Kidney (tissue), 14 donors: ENCODE results near the gene GRIK3. TPM values are rescaled to one million over a fixed set of nuclear protein-coding genes. Genes with fewer than 3 reads are reported as not detected.

ENCODE experiments used
- DNase-seq, 5 donors: peaks; one replicate each; pipeline ENCODE4 v3.0.0-alpha.2; 2013 to 2020
- FAIRE-seq: peaks from 2 replicates; lab custom pipeline; 2012; peaks lifted over from hg19 to GRCh38; lab: Jason Lieb, UNC
- H3K27ac ChIP-seq, 2 donors: one replicate each; pipeline ENCODE4 v1.7.0; 2013; ENCODE audit warnings: low read depth in 2 of 2, low read length in 2 of 2, inconsistent platforms in 1 of 2
- H3K27me3 ChIP-seq: one replicate; pipeline ENCODE4 v1.7.1; 2013; ENCODE audit warnings: low read length, inconsistent platforms; ENCODE audit not compliant: control insufficient read depth, insufficient read depth
- H3K36me3 ChIP-seq, 3 donors: one replicate each; pipeline versions ENCODE4 v1.7.0 to v1.7.1; 2013; ENCODE audit warnings: low read length in 3 of 3, control low read depth in 1 of 3, inconsistent platforms in 1 of 3; ENCODE audit not compliant: insufficient read depth in 3 of 3, control insufficient read depth in 2 of 3
- H3K4me1 ChIP-seq, 3 donors: one replicate each; pipeline versions ENCODE4 v1.7.0 to v1.7.1; 2013; ENCODE audit warnings: low read length in 3 of 3, inconsistent platforms in 1 of 3, low read depth in 1 of 3; ENCODE audit not compliant: control insufficient read depth in 2 of 3, insufficient read depth in 2 of 3
- H3K4me3 ChIP-seq, 3 donors: one replicate each; pipeline versions ENCODE4 v1.7.0 to v1.8.1; 2013; ENCODE audit warnings: low read length in 3 of 3, control low read depth in 1 of 3, inconsistent platforms in 1 of 3
- H3K9ac ChIP-seq, 3 donors: one replicate each; pipeline versions ENCODE4 v1.7.0 to v1.7.1; 2013; ENCODE audit warnings: low read length in 3 of 3, control low read depth in 1 of 3, inconsistent platforms in 1 of 3
- H3K9me3 ChIP-seq, 3 donors: one replicate each; pipeline versions ENCODE4 v1.7.0 to v1.7.1; 2013; ENCODE audit warnings: low read length in 3 of 3, control low read depth in 1 of 3, inconsistent platforms in 1 of 3; ENCODE audit not compliant: control insufficient read depth in 2 of 3, insufficient read depth in 1 of 3
- CTCF ChIP-seq: IDR thresholded peaks from 3 replicates; pipeline ENCODE4 v1.5.1; 2012; ENCODE audit warnings: mild to moderate bottlenecking, moderate library complexity, borderline replicate concordance; ENCODE audit not compliant: insufficient read depth; ENCODE audit errors: extremely low read depth
- intact Hi-C: fragments of 100-400 bp; cut with DNase I; formaldehyde crosslinking; loops from one replicate; pipeline ENCODE4 v1.11.1; 2022
- polyA plus RNA-seq: library from polyadenylated mRNA; stranded (reverse); fragments of 350-450 nt; fragmentation: Illumina TruSeq; extraction: RNeasy Lipid Tissue Mini Kit (QIAGEN cat#74804); gene quantifications from one replicate; pipeline ENCODE4 v1.2.3, GENCODE V29; 2014; ENCODE audit warnings: low read depth, low replicate concordance; ENCODE audit not compliant: insufficient read depth
- total RNA-seq: library from RNA; stranded (reverse); fragmentation: NEBNext Ultra II Directional; extraction: Animal tissue kit (Norgen Biotek cat#: 25700); gene quantifications from one replicate; pipeline ENCODE4 v1.2.1, GENCODE V29; 2021
- donor health status: control.
- donor health status: control.
- donor health status: control.
- donor health status: control.
- donor health status: control.
- donor health status: DM: yes; HTN: yes; CAD: no.
- donor health status: Normal renal cell carcinoma (clear cell type).

Gene GRIK3
- total and polyA plus RNA-seq, 2 donors from 2014 or later = 0.06 to 0.38 TPM

DNA sequence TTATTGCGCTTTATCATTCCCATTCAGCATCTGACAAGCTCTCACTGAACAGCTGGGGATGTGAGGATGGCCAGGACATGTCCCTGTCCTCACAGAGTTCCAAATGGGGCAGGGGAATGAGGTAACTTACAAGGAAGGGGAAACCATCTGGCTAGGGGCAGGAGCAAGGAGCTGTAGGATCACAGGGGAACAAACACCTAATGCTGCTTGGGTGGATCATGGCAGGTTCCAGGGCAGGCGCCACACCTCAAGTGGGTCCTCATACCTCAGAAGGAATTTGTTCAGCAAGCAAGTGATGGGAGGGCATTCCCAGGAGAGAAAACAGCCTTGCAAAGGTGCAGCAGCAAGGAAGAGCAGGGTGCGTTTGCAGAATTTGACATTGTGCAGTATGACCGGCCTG, 35.1 kb upstream of the GRIK3 start:
- FAIRE-seq (no peak), DNase-seq (no peak)
- Histone ChIP-seq H3K9ac (no peak overlapping the region), H3K4me1 (no peaks in the 10 kb centered on the region), H3K27ac (no peak overlapping the region), H3K27me3 (no peaks in the 10 kb centered on the region), H3K36me3 (no peaks in the 10 kb centered on the region), H3K9me3 (no peaks in the 10 kb centered on the region), H3K4me3 (no peak overlapping the region)
- no peak for TF ChIP-seq CTCF
- intact Hi-C loops = no loop called here

DNA sequence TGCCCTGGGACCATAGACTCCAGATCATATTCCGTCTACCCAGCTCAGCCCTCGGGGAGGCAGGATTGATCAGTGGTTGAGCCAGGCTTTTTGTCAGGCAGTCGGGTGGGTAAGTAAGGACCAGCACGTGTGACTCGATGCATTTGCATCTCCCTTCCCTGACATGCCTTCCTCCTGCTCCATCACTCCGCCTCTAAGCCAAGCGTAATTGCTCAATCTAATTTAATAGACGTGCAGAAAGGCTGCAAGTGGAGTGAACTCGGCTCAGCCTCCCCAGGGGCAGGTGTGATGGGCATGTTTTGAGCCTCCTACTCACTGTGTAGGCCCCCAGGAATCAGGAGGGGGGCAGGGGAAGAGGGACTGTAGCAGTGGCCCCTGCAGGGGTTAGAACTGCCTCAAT, 34.6 kb upstream of the GRIK3 start:
- no peaks in the 10 kb centered on the region for H3K27me3 ChIP-seq
- FAIRE-seq = no peak

DNA sequence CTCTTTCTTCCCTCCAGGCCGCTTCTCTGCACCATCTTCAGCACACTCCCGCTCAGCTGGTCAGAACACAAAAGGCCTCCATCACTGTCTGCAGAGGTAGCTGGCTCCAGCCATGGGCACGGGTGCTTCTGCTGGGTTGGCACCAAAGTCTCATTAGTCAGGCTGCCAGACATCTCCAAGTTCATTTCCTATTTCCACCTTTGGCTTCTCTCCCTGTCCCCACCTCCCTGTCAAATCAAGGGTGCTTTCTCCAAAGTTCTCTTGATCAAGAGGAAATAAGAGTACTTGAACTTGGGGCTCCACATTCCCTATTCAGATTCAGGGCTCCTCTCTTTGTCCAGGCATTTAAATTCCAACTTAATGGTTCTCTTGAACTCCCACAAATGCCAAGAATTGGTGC, 33.9 kb upstream of the GRIK3 start:
- no peaks in the 10 kb centered on the region for H3K4me1 ChIP-seq
- H3K9me3 ChIP-seq = no peaks in the 10 kb centered on the region

More for the DNA sequence above, 34.6 kb upstream of the GRIK3 start:
- intact Hi-C loops = no loop called here
- no peak for TF ChIP-seq CTCF
- Histone ChIP-seq H3K27ac (no peak overlapping the region), H3K36me3 (no peaks in the 10 kb centered on the region), H3K4me3 (no peak overlapping the region), H3K9me3 (no peaks in the 10 kb centered on the region), H3K9ac (no peak overlapping the region), H3K4me1 (no peaks in the 10 kb centered on the region)
- DNase-seq = no peak

More for the DNA sequence above, 33.9 kb upstream of the GRIK3 start:
- Histone ChIP-seq H3K4me3 (no peak overlapping the region), H3K27me3 (no peaks in the 10 kb centered on the region), H3K9ac (no peak overlapping the region), H3K36me3 (no peaks in the 10 kb centered on the region), H3K27ac (no peak overlapping the region)
- FAIRE-seq (no peak), DNase-seq (no peak)
- no peak for TF ChIP-seq CTCF
- intact Hi-C loops = no loop called here
